GM18502 (cell line): ENCODE results near the gene MYD88.
A peak's percentile ranks its signal among the peaks of the same experiment; 100 is the strongest.

Experiments used
- ATAC-seq: cut with Tn5 transposase; IDR thresholded peaks from one replicate; pipeline ENCODE4 v1.9.1; 2021; ENCODE audit warnings: mild to moderate bottlenecking; ENCODE audit not compliant: unreplicated experiment, poor library complexity

Gene MYD88

DNA sequence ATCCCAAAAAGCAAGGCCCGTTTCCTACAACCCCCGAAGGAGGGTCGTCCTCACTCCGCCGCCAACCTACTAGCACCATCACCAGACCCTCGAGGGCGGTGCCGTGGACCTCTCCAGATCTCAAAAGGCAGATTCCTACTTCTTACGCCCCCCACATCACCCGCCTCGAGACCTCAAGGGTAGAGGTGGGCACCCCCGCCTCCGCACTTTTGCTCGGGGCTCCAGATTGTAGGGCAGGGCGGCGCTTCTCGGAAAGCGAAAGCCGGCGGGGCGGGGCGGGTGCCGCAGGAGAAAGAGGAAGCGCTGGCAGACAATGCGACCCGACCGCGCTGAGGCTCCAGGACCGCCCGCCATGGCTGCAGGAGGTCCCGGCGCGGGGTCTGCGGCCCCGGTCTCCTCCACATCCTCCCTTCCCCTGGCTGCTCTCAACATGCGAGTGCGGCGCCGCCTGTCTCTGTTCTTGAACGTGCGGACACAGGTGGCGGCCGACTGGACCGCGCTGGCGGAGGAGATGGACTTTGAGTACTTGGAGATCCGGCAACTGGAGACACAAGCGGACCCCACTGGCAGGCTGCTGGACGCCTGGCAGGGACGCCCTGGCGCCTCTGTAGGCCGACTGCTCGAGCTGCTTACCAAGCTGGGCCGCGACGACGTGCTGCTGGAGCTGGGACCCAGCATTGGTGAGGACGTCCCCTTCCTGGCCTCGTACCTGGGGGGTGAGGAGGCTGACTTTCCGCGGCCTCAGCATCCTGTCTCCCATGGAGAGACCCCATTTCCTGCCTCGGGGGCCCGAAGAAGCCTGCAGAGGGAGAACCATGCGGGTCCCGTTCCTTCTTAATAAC lies at the start of gene MYD88:
Gene MYD88 (plus strand): TSS at position 313 of the 842 bp plus-strand sequence. CDS start 40 bp downstream, at position 353.
- peak; percentile 51 for ATAC-seq

DNA sequence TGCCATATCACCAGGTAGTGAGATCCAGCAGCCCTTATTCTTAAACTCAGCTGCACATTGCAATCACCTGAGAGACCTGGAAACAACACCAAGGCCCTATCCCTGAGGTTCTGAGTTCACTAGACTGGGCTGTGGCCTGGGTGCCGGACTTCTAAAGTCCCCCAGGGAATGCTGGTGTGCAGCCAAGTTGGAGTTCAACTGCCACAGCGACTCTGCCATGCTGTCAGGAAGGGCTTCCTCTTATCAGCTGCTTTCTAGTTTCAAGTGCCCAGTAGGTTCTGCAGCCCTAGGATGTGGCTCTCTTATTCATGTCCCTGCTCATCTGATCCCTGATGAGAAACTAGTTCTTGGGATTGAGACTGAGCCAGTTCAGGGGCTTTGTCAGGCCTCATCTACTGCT lies 49.3 kb upstream of the MYD88 start:
- no peak for ATAC-seq

DNA sequence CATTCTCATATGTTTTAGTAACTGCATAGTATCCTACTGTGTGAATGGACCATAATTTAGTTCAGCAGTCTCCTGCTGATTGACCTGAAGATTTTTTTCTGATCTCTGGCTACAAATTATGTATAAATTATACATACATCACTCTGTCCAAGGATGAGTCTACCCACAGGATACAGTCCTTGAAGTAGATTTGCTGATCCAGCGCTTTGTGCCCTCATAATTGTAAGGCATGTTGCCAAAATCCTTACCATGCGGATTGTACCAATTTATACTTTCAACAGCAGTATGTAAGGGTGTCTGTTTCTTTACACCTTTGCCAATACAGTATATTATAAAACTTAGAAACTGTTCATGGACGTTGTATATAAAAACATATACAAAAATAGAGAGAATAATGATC lies 48.0 kb upstream of the MYD88 start:
- ATAC-seq, result no peak

DNA sequence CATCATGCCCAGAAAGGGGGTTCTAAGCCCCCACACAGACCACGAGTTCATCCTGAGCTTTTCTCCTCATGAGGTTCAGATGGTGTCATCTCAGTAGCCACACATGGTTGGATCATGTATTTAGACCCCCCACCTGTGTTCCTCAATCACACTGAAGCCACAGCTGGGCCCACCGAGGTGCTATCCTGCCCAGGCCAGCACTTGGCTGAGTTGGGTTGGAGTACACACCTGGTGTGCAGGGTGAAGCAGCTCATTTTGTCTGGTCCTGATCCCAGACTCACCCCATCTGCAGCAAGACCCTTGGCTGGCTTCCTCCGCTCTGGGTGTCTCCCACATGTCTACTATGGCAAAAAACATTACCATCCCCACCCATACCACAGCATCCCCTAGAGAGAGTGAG lies 43.5 kb upstream of the MYD88 start:
- ATAC-seq, result no peak

DNA sequence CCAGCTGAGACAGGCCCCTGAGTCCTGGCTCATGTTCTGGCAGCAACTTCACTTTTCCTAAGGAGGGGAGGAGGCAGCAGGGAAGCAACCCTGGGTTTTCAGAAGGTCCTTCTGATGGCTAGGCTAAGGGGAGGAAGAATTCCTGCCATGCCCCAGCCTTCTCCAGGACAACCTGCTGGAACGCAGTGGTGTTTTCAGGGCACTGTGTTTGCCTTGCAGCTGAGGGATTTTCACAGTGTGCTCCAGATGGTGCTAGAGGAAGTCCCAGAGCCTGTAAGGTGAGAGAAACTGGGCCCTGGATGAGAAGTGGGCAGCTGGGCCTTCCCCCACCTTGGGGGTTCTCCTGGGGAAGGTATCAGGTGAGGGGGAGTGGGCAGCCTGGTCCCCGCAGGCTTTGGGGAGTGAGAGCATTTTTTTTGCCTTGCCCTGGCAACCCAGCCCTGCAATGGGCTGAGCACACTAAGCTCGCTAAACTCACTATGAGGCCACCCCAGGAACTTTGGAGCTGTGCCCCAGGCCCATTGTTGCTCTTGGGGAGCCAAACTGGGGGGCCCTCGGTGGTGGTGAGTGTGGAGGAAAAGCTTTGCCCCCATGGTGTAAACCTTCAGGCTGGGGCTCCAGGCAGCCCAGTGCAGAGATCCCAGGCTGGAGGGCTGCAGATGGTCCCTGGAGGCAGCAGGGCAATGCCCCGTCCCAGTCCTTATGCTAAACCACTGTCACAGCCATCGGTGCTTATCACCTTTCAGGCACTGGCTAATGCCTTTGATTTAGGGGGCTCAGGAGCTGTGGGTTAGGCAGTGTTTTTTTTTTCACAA lies 42.6 kb upstream of the MYD88 start:
- ATAC-seq, result no peak

DNA sequence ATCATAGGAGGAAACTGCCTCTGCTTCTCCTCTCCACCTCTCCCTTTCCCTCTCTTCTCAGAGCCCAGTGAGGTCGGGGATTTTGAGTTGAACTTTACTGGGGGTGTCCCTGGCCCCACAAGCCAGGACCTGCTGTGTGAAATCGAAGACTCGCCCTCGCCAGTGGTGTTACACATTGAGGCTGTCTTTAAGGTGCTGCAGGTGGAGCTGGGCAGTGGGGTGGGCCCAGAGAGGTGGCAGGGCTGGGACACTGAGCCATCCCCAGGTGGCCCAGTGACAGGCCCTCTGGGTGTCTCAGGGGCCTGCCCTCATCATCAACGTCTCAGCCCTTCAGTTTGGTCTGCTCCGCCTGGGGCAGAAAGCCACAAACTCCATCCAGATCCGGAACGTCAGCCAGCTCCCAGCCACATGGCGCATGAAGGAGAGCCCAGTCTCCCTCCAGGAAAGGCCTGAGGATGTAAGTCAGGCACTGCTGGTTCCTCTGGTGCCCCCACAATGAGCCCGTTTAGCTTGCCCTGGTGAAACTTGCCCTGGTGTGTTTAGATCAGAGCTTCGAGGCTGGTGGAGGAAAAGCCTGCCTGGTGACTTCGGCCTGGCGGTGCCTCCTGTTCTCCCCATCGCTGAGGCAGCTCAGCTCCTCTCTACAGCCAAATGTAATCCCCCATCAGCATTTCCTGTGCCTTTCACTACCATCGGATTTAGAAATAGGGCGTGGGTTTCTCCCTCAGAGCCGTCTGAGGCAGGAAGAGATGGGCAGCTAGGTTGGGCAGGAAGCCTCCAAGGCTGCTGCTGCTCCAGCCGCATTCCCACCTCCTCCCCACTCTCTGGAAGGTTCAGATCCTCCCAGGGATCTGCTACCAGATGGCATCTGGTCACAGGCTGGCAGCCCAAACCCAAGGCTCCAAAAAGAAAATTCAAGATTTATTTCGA lies 40.8 kb upstream of the MYD88 start:
- no peak for ATAC-seq

DNA sequence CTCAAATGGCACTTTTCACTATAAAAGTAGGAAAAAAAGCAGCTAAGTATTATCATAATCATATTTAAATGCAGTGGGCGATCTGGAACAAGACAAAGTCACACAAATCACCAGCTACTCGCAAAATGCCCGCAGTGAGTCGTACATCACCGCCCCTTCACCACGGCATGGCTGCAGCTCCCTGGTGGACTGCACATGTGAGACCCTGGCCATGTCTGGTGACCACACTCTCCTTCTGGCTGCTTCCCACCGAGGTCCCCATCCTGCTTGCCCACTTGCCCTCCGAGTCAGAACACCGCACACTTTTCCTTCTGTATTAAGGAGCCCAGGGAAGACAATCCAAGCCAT lies 40.1 kb upstream of the MYD88 start:
- no peak for ATAC-seq

DNA sequence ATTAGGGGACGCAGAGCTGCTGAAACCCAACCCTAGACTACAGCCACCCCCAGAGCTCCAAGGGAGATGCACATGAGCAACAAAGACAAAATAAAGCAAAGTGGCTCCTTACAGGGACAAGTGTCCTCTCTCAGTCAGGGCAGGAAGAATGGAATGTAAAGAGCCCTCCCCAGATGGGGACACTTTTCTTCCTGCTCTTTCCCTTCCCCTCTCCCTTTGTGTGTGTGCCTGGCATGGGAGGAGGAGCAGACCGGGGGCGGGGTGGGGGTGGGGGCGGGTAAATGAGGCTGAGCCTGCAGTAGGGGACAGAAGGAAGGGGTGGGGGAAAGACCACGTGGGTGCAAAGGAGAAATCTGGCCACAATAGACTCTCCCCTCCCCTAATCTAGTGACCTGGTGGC lies 38.9 kb upstream of the MYD88 start:
- ATAC-seq, result no peak

DNA sequence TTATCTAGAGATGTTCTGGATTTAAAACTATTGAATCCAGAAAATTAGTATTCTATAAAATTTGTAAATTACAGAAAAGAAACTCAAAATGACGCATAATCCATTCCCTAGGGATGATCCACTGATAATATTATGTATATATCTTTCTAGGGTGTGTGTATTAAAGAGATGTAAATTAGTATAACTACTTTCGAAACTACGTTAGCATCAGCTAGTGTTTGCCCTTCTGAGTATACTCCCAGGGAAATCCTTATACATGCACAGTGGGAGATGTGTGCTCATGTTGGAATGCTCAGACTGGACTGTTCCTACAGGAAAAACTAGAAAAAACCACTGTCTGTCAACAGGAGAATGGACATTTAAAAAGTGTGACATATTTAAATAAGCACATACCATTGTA lies 38.0 kb upstream of the MYD88 start:
- no peak for ATAC-seq

DNA sequence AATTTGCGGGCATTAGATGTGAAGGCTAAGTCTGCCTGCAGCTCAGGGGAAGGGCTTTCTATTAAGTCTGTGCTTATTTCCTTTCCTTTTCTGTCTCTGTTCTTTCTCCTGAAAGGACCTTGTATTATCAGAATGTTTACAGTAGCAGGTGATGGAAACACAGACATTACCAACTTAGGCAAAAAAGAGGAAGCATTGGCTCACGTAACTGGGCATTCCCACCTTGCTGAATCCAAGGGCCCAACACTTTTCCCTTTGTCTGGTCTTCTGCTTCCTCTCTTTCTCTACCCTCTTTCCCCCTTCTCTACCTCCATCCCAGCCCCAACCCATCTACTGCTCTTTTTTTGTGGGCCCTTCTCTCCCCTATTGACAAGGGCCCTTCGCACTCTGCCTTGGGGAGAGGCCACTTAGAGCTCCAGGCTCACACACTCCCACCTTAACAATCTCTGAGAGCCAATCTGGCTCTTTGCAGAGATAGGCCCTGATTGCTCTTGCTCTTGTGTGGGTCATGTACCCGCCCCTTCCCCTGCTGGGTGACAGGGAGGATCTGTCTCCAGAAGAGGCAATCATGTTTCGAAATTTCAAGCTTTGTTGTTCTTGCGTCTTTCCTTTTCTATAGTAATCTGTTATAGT lies 36.5 kb upstream of the MYD88 start:
- ATAC-seq, result no peak

DNA sequence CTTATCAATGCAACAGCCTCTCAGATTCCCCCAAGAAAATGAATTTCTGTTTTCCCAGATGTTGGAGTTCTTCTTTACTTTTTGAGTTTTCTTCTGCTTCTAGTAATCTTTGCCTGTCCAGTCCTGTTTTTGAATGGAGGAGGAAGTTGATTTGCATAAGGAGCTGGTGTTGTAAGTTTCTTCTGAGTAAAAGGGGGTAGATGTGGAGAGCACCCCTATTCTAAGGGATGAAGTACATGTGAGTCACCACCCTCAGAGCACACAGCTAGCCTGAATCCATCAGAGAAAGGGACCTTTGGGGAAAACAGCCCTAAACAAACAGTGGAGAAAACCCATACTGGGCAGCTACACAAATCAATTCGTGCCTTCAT lies 36.0 kb upstream of the MYD88 start:
- ATAC-seq, result no peak

DNA sequence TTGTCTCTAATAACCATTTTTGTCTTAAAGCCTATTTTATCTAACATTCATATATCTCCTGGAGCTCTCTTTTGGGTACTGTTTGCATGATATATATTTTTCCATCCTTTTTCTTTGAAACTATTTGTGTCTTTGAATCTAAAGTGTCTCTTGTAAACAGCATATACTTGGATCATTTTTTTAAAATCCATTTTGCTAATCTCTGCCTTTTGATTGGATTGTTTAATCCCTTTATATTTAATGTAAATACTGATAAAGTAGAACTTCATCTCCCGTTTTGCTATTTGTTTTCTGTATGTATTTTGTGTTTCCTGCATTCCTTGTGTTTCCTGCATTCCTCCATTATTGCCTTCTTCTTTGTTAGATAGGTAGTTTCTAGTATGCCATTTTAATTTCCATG lies 32.9 kb upstream of the MYD88 start:
- no peak for ATAC-seq

DNA sequence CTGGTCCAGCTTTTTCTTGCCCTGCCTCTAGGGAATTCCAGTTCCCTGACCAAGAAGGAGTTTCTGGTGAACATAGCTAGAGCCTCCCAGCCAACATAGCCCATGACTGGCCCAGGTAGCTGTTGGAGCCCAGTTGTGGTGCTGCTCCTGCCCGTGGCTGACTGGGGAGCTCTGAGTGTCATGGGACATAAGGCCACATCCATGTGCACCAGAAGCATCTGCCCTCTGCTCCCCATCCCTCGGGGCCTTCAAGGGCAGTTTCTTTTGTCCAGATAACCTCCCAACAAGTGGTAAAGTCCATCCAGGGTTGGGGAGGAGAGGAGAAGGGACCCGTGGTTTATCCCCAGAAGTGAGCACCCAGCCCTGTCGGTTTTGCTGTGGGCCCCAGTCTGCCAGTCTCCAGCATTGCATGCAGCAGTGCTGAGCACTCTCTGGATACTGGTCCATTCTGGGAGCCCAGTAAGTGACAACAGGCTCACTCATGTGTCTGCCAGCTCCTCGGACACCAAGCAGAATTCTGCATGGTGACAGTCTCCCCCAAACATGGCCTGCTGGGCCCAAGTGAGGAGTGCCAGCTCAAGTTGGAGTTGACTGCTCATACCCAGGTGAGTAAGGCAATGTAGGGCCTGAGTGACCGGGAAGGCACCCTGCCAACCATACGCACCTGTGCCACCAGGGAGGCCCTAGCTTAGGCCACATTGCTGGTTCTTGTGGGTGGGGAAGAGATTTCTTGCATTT lies 30.4 kb upstream of the MYD88 start:
- ATAC-seq, result no peak

DNA sequence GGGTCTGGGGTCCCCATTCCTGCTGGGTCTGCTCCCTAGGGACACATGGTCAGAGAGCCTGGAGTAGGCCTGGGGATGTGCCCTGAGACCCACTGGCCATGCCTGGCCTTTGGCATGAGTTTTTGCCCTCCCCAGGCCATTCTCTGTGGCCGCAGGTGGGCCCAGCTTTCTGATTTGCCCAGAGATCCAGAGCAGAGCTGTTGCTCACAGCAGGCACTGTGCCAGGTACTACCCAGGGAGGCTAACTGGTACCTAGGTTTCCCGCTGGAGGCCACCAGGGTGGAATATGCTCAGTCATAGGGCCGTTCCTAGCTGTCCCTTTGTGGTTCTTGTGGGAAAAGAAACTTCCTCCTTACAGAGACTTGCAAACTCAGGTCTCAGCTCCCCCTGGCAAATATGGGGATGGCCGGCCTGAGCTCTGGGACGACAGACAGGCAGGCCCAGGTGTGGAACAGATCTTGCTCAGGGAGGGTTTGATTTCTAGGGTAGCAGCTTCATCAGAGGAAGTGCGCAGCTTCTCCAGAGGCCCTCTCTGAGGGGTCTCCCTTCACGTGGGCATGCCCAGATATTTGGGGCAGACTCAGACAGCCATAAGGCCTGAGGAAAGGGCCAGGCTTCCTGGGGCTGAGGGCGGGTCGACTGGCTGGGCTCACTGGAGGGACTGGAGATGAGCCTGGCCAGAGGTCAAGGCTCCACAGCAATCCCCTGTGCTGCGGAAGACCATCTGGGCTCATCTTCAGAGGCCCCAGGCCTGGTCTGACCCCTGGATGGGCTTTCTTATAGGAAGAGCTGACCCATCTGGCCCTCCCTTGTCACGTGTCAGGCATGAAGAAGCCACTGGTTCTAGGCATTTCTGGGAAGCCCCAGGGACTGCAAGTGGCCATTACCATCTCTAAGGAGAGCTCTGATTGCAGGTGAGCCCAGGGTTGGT lies 29.5 kb upstream of the MYD88 start:
- ATAC-seq, result no peak

DNA sequence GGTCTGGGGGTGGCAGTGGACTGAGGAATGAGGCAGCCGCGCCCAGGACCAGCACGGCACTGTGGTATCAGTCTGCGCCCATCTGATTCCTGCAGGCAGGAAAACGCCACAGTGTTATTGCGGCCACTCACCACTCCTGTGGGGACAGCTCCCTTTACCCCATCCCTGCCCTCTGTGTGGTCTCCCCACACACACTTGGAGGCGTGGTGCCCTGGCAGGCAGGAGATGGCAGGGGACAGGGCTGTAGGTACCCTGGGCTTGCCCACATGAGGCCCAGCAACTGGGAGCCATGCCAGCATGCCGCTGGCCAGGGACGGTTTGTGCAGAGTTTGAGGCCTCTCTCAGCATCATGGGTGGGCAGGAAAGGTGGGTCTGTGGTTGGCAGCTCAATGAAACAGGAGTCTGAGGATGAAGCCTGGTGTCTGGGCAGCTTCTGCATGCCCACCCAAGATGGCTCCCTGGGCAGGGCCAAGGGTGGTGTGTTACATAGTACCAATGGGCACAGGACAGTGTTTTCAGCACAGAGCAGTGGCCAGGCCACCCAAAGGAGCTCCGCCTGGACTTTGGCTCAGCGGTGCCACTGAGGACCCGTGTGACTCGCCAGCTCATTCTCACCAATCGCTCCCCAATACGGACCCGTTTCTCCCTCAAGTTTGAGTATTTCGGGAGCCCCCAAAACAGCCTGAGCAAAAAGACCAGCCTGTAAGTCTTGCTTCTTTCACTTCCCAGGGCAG lies 28.7 kb upstream of the MYD88 start:
- ATAC-seq, result no peak

DNA sequence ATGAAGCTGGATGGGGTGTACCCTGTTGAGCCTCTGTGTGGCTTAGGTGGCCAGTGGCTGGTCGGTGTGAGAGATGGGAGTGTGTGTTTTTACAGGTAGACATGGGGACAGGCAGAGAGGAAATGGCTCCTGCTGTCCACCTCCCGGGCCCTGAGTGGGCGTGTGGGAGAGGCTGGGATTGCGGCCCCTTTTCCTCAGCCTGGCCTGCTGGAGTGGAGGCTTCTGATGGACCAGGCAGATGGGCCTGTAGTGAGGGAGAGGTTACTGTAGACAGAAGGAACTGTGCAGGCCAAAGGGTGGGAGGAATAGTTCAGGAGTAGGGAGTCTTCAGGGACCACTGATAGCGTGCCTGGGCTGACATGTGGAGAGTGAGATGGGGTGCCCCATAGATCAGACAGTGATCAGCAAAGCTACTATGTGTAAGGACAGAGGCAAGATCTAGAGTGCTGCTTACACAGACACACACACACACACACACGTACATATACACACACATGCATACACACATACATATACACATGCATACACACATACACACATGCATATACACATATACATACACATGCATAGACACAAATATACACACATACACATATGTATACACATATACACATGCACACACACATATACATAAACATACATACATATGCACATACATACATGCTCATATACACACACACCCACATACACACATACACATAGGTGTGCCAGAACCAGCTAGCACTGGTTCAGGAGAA lies 28.0 kb upstream of the MYD88 start:
- ATAC-seq, result no peak

DNA sequence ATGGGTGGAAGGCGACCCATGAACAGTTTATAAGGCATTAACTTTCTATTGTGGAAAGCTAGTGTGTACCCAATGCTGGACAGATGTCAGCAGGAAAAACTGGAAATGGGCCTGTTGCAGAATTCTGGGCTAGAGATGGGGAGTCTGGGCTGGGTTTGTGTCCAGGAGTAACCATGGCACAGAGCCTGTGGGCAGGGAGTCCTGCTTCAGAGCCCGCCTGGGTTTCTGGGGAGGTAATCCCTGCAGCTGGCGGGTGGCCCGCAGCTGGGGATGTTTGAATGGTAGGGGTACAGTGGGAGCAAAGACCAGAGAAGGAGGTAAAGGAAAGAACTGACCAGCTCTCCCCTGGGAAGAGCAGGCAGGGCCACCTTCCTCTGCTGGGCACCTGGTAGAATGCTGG lies 27.3 kb upstream of the MYD88 start:
- no peak for ATAC-seq
